Upper lobe of left lung (tissue), 6 donors: ENCODE measurements around the gene CLCNKA. TPM values are rescaled to one million over a fixed set of nuclear protein-coding genes. Genes with fewer than 3 reads are reported as not detected.
A peak's percentile ranks its signal among the peaks of the same experiment; 100 is the strongest.

Source experiments
- ATAC-seq, 2 donors: fragments of 200-7000 bp; cut with Tn5 transposase; one replicate each; pipeline ENCODE4 v1.9.1; 2022; ENCODE audit warnings: mild to moderate bottlenecking in 2 of 2, moderate library complexity in 2 of 2; ENCODE audit not compliant: low FRiP score in 2 of 2
- DNase-seq, 2 donors: peaks; one replicate each; pipeline ENCODE4 v3.0.0-alpha.2; 2019 to 2020
- H3K27ac ChIP-seq, 4 donors: fragments of 200-600 bp; sonication (generic); one replicate each; pipeline ENCODE4 v1.5.1; 2016 to 2019
- H3K27me3 ChIP-seq, 4 donors: fragments of 200-600 bp; sonication (generic); one replicate each; pipeline ENCODE4 v1.5.1; 2017 to 2019
- H3K36me3 ChIP-seq, 4 donors: fragments of 200-600 bp; sonication (generic); one replicate each; pipeline ENCODE4 v1.5.1; 2016 to 2019
- H3K4me1 ChIP-seq, 4 donors: fragments of 200-600 bp; sonication (generic); one replicate each; pipeline ENCODE4 v1.5.1; 2018 to 2019
- H3K4me3 ChIP-seq, 4 donors: fragments of 200-600 bp; sonication (generic); one replicate each; pipeline ENCODE4 v1.5.1; 2017 to 2019; ENCODE audit warnings: mild to moderate bottlenecking in 2 of 4, moderate library complexity in 1 of 4
- H3K9me3 ChIP-seq, 4 donors: fragments of 200-600 bp; sonication (generic); one replicate each; pipeline ENCODE4 v1.5.1; 2018 to 2019
- EP300 ChIP-seq, 4 donors: sonication (generic); formaldehyde crosslinking; IDR thresholded peaks; one replicate each; pipeline ENCODE4 v1.5.1; 2017; ENCODE audit warnings: antibody characterized with exemption in 4 of 4, control low read depth in 2 of 4
- POLR2A ChIP-seq, 4 donors: fragments of 450-650 bp; IDR thresholded peaks; one replicate each; pipeline ENCODE4 v1.5.1; 2016 to 2017; ENCODE audit warnings: antibody characterized with exemption in 4 of 4, mild to moderate bottlenecking in 2 of 4
- POLR2AphosphoS5 ChIP-seq, 2 donors: sonication (generic); formaldehyde crosslinking; IDR thresholded peaks; one replicate each; pipeline ENCODE4 v1.5.1; 2017; ENCODE audit warnings: antibody characterized with exemption in 2 of 2
- WGBS, 2 donors: methylation state at CpG; one replicate each; pipeline ENCODE4 v1.1.5; 2017 to 2018; 5-methylcytosine and 5-hydroxymethylcytosine counted together
- total RNA-seq, 6 donors: library from RNA; depleted of rRNA in 4 of 6; stranded (reverse); fragments of >200 nt in 4 of 6; gene quantifications; one replicate each; pipeline versions ENCODE4 v1.1.0 to v1.2.1, GENCODE V29; 2016 to 2021
- TF ChIP-seq, protein P1 (sequence below), 6 experiments: fragments of 450-650 bp in 4 of 6; fragments of 200-600 bp in 2 of 6; sonication (generic) in 2 of 6; IDR thresholded peaks; one replicate each; pipeline ENCODE4 v1.5.1; 2016 to 2019; ENCODE audit warnings: antibody characterized with exemption in 6 of 6
- donor health status: DM: no; HTN: no; CAD: no; lungs with moderate emphysema.
- donor health status: DM: no; HTN: yes; CAD: no; lungs with severe emphysema.

Gene CLCNKA
- total RNA-seq, 6 donors from 2014 or later = 0.20 to 0.89 (median 0.49) TPM; not detected in 3

DNA sequence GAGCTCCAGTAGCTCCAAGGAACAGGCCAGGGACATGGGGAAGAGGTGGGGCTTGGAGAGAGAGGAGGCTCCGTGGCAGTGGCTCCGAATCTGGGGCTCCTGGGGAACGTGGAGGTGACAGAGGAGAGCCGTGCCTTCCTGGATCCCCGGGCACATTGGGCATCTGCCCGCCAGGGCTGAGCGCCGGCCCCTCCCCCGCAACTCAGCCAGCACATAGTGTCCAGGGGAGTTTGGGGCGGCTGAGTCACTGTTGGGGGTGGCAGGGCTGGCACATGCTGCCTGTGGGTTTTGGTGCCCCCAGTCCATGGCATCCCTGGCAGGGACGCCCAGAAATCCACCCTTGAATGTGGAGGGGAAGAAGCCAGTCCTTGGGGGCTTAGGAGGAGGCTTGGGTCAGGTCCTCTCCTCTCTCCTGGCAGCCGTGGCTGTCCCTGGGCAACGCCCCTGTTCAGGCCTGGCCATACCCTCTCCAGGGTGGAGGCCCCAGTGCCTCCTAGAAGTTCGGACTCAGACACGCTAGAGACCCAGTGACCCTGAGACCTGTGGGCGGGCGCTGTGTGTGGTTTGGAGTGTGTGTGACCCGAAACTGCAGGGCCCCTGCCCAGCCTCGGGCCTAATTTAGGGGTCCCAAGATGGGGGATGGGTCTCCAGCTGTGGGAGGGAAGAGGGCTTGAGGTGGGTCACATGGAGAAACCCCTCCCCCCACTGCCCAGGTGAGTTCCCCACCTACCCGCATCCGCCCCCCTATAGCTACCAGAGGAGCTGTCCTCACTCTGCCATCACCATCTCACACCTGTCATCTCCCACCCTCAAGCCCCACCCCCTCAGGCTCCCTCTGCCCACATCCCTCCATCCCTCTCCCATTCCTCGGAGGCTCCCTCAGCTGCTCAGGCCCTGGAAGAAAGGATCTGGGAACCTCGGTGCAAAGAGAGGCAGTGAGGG lies 5.6 kb upstream of the CLCNKA start:
- Histone ChIP-seq H3K27ac (peak overlapping the region in 3 of 4 donors; percentile 27 to 77 (median 66)), H3K27me3 (no peaks in the 10 kb centered on the region), H3K9me3 (no peaks in the 10 kb centered on the region), H3K36me3 (no peaks in the 10 kb centered on the region), H3K4me3 (no peak overlapping the region), H3K4me1 (peaks cover 17 to 30% (median 22%) of the 10 kb centered on the region in 4 donors)
- TF ChIP-seq, protein P1, sequence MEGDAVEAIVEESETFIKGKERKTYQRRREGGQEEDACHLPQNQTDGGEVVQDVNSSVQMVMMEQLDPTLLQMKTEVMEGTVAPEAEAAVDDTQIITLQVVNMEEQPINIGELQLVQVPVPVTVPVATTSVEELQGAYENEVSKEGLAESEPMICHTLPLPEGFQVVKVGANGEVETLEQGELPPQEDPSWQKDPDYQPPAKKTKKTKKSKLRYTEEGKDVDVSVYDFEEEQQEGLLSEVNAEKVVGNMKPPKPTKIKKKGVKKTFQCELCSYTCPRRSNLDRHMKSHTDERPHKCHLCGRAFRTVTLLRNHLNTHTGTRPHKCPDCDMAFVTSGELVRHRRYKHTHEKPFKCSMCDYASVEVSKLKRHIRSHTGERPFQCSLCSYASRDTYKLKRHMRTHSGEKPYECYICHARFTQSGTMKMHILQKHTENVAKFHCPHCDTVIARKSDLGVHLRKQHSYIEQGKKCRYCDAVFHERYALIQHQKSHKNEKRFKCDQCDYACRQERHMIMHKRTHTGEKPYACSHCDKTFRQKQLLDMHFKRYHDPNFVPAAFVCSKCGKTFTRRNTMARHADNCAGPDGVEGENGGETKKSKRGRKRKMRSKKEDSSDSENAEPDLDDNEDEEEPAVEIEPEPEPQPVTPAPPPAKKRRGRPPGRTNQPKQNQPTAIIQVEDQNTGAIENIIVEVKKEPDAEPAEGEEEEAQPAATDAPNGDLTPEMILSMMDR (IDR thresholded peaks at IDR 0.05) = no peak
- no peak for TF ChIP-seq POLR2AphosphoS5 (IDR thresholded peaks at IDR 0.05)
- TF ChIP-seq POLR2A (IDR thresholded peaks at IDR 0.05) = no peak
- no peak for TF ChIP-seq EP300 (IDR thresholded peaks at IDR 0.05)
- ATAC-seq = no peak
- WGBS, 2 donors = 76 to 77% methylated on average over 10 to 18 of the region's 23 CpGs
- no peak for DNase-seq

- DNase-seq = no peak
- peak overlapping the region in 2 of 4 donors; percentile 66 to 77 for H3K27ac ChIP-seq
- H3K9me3 ChIP-seq = no peaks in the 10 kb centered on the region
- peak overlapping the region in 1 of 4 donors; percentile 13 for H3K4me3 ChIP-seq
- ATAC-seq = no peak
- peaks cover 17 to 30% (median 22%) of the 10 kb centered on the region in 4 donors for H3K4me1 ChIP-seq
- no peaks in the 10 kb centered on the region for H3K36me3 ChIP-seq
- TF ChIP-seq POLR2AphosphoS5 (IDR thresholded peaks at IDR 0.05) = no peak
- no peak for TF ChIP-seq EP300 (IDR thresholded peaks at IDR 0.05)
- no peak for TF ChIP-seq POLR2A (IDR thresholded peaks at IDR 0.05)
- TF ChIP-seq, protein P1 (IDR thresholded peaks at IDR 0.05) = no peak
- no peaks in the 10 kb centered on the region for H3K27me3 ChIP-seq
- WGBS, 2 donors = 85 to 87% methylated on average over 10 of the region's 10 CpGs
Observed at GRCh38 chr1:16017076-16017460, 4.8 kb upstream of the CLCNKA start.

DNA sequence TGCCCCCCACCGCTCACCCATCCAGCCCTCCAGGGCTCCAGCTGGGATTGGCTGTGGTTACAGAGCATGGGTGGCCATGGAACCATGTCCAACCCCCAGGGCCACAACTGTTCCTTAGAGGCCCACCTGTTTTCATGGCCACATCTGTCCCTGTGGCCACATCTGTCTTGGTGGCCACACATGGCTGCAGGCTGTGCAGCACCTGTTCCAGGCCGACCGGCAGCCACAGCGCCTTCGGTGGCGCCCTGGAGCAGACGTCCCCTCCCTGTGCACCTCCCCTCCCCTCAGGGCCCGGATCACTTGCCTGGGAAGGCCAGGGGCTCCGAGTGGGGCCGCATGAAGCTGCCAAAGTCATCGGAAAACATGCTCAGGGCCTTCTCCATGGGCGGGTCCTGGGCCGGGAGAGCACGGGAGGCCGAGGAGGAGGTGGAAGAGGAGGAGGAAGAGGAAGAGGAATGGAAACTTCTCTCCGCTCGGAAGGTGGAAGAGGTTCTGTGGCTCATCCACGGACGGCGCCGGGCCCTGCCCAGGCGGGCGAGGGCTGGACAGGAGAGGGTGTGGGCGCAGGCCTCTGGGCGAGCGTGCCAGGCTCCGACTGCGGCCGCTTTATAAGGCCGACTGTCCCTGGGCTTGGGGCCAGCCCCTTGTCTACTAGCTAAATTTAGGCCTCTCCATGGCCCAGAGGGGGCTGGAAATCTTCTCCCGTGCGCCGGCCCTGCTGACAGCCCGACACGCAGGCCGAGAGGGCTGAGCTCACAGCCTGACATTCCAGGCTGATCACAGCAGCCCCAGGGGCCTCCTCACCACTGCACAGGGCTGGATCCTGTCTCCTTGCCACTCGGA lies 4.2 kb upstream of the CLCNKA start, which contains the start of gene HSPB7:
Gene HSPB7, minus strand, starts transcription at position 583 of the 843 bp plus-strand sequence. Its CDS starts 80 bp downstream, at position 503.
- Histone ChIP-seq H3K9me3 (no peaks in the 10 kb centered on the region), H3K4me3 (peak within 1 kb of the TSS in 2 of 4 donors; percentile 13 to 24), H3K36me3 (no peaks in the 10 kb centered on the region), H3K4me1 (peaks cover 13 to 25% (median 16%) of the 10 kb centered on the region in 4 donors), H3K27ac (peak within 1 kb of the TSS; percentile 40 to 77 (median 64)), H3K27me3 (no peaks in the 10 kb centered on the region)
- DNase-seq (peak; percentile 47 to 88), ATAC-seq (peak; percentile 54 to 80)
- TF ChIP-seq POLR2AphosphoS5 (IDR thresholded peaks at IDR 0.05) (peak in 1 of 2 donors; percentile 25), EP300 (IDR thresholded peaks at IDR 0.05) (no peak)
- WGBS, 2 donors = 44 to 57% methylated on average over 35 to 37 of the region's 37 CpGs

DNA sequence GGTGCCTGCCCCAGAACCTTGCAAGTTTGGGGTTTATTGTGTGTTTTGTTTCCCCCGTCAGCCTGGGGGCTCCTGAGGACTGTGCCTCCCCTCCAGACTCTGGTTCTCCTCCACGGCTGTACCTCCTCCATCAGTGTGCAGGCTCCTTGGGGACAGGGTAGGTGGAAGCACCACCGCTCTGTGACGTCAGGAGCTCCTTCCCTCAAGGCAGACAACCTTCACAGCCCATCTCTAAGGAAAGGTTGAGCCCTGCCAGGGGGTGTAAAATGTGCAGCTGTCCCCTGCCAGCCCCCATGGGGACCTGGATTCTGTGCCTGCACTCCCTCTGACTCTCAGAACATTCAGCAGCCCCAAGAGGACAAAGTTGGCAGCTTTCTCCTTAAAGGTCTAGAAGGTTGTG lies 3.5 kb upstream of the CLCNKA start:
- no peaks in the 10 kb centered on the region for H3K9me3 ChIP-seq
- peak overlapping the region; percentile 35 to 77 (median 64) for H3K27ac ChIP-seq
- no peak for DNase-seq
- H3K36me3 ChIP-seq = no peaks in the 10 kb centered on the region
- TF ChIP-seq POLR2AphosphoS5 (IDR thresholded peaks at IDR 0.05) (no peak), EP300 (IDR thresholded peaks at IDR 0.05) (no peak), POLR2A (IDR thresholded peaks at IDR 0.05) (no peak)
- TF ChIP-seq, protein P1 (IDR thresholded peaks at IDR 0.05) = no peak
- peaks cover 6 to 19% (median 10%) of the 10 kb centered on the region in 4 donors for H3K4me1 ChIP-seq
- H3K4me3 ChIP-seq = no peak overlapping the region
- no peaks in the 10 kb centered on the region for H3K27me3 ChIP-seq
- 58 to 73% methylated on average over 4 of the region's 4 CpGs for WGBS, 2 donors
- ATAC-seq = no peak
